Hepatocyte (in vitro differentiated cells): Measurements from ENCODE around the gene MSX1.

ENCODE experiments used
- CTCF ChIP-seq: fragments of 200-600 bp; sonication (generic); IDR thresholded peaks from 2 replicates; pipeline ENCODE4 v1.5.1; 2016; ENCODE audit warnings: antibody characterized with exemption, mild to moderate bottlenecking; ENCODE audit not compliant: poor library complexity
- EZH2phosphoT487 ChIP-seq: fragments of 200-600 bp; sonication (generic); IDR thresholded peaks from one replicate; pipeline ENCODE4 v1.6.1; 2018; ENCODE audit warnings: antibody characterized with exemption, mild to moderate bottlenecking, low read depth, moderate library complexity; ENCODE audit not compliant: unreplicated experiment, severe bottlenecking

DNA sequence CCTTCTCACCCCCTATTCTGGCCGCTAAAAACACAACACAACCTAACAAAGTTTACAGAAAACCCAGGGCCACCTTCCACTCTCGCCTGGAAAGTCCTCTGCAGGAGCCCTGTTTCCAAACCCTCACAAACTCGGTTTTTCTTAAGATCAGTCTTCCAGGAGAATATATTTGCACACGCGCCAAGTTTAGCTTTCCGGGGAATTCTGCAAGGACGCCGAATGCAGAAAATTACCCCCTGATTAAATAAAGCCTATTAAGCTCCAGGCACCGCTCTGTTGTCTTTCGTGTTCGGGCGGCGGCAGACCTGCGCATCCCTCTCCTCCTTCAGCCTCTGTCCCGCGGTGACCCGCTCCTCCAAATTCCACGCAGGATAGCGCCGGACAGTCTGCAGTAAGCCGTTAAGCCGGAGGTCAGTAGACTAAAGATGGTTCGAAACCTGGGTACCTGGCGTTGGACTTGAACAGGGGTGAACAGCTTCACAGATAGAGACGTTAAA, 5.0 kb downstream of the MSX1 start:
- TF ChIP-seq EZH2phosphoT487 (peak; percentile 41), CTCF (no peak)
